ENCODE measurements around the gene CYP1A1. TPM values are rescaled to one million over a fixed set of nuclear protein-coding genes. Genes with fewer than 3 reads are reported as not detected.

Gene CYP1A1
- total RNA-seq, 1 donor from 2014 or later: 0.91 TPM

GRCh38 chr15:74752011-74752410 lies 26.7 kb upstream of the CYP1A1 start:
- Mint-ChIP-seq H3K9me3 (ENCODE audit: unreplicated experiment) (no peaks in the 10 kb centered on the region), H3K27ac (ENCODE audit: unreplicated experiment) (peak overlapping the region; percentile 1), H3K27me3 (ENCODE audit: low read depth, unreplicated experiment) (peaks cover 25% of the 10 kb centered on the region), H3K36me3 (ENCODE audit: low read depth, unreplicated experiment) (no peaks in the 10 kb centered on the region), H3K4me3 (ENCODE audit: unreplicated experiment) (no peak overlapping the region), H3K4me1 (ENCODE audit: low read depth, unreplicated experiment) (peaks cover 5% of the 10 kb centered on the region)
- no peak for FAIRE-seq
- TF ChIP-seq EZH2 (IDR thresholded peaks at IDR 0.05; ENCODE audit: insufficient read depth, low read length): no peak
- TF ChIP-seq, protein P1, sequence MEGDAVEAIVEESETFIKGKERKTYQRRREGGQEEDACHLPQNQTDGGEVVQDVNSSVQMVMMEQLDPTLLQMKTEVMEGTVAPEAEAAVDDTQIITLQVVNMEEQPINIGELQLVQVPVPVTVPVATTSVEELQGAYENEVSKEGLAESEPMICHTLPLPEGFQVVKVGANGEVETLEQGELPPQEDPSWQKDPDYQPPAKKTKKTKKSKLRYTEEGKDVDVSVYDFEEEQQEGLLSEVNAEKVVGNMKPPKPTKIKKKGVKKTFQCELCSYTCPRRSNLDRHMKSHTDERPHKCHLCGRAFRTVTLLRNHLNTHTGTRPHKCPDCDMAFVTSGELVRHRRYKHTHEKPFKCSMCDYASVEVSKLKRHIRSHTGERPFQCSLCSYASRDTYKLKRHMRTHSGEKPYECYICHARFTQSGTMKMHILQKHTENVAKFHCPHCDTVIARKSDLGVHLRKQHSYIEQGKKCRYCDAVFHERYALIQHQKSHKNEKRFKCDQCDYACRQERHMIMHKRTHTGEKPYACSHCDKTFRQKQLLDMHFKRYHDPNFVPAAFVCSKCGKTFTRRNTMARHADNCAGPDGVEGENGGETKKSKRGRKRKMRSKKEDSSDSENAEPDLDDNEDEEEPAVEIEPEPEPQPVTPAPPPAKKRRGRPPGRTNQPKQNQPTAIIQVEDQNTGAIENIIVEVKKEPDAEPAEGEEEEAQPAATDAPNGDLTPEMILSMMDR (IDR thresholded peaks at IDR 0.05; ENCODE audit: insufficient read depth, low read depth, low read length): no peak
- no peaks in the 10 kb centered on the region for H3K4me1 ChIP-seq (ENCODE audit: insufficient read depth, low read length)
- peaks cover 2% of the 10 kb centered on the region for H3K27me3 ChIP-seq (ENCODE audit: insufficient read depth, low read length)
- H3K9ac ChIP-seq (ENCODE audit: low read length): no peak overlapping the region
- H4K20me1 ChIP-seq (ENCODE audit: insufficient read depth, low read length): no peaks in the 10 kb centered on the region
- H3K27ac ChIP-seq (ENCODE audit: low read depth, low read length): no peak overlapping the region
- H3K4me3 ChIP-seq (ENCODE audit: insufficient read depth, low read depth, low read length): no peak overlapping the region
- H3K4me2 ChIP-seq (ENCODE audit: low read length): peak overlapping the region; percentile 19
- H3K9me3 ChIP-seq (ENCODE audit: insufficient read depth, low read depth, low read length): no peaks in the 10 kb centered on the region
- no peak overlapping the region for H2AFZ ChIP-seq (ENCODE audit: low read depth, low read length)
- H3K79me2 ChIP-seq (ENCODE audit: insufficient read depth, low read length): no peaks in the 10 kb centered on the region
- no peak for DNase-seq (ENCODE audit: low read depth)
- H3K36me3 ChIP-seq (ENCODE audit: insufficient read depth, low read length): no peaks in the 10 kb centered on the region

DNA sequence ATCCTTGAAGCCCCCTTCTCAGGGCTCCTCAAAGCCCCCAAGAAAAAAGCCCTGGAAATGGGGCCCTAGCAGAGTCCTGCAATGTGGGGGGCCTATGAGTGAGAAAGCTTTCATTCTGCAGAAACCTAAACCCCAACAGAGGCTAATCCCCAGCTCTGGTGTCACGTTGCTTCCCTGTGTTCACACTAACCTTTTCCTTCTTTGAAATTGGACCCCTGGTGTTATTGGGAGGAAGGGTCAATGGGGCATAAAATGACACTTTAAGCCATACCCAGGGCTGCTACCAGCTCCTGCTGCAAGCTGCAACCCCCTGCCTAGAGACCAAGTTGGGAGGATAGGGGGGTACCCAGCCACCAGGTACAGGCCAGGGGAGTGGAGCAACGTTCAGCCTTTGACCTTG lies 25.4 kb upstream of the CYP1A1 start:
- Mint-ChIP-seq H3K27ac (ENCODE audit: unreplicated experiment) (no peak overlapping the region), H3K36me3 (ENCODE audit: low read depth, unreplicated experiment) (no peaks in the 10 kb centered on the region)

GRCh38 chr15:74749832-74750231 lies 24.5 kb upstream of the CYP1A1 start:
- H3K27ac Mint-ChIP-seq (ENCODE audit: unreplicated experiment): no peak overlapping the region
- H4K20me1 ChIP-seq (ENCODE audit: insufficient read depth, low read length): no peaks in the 10 kb centered on the region

More for the DNA sequence above, 25.4 kb upstream of the CYP1A1 start:
- Histone ChIP-seq H3K79me2 (ENCODE audit: insufficient read depth, low read length) (no peaks in the 10 kb centered on the region), H3K9ac (ENCODE audit: low read length) (no peak overlapping the region), H4K20me1 (ENCODE audit: insufficient read depth, low read length) (no peaks in the 10 kb centered on the region), H3K9me3 (ENCODE audit: insufficient read depth, low read depth, low read length) (no peaks in the 10 kb centered on the region), H3K4me1 (ENCODE audit: insufficient read depth, low read length) (no peaks in the 10 kb centered on the region), H3K27ac (ENCODE audit: low read depth, low read length) (no peak overlapping the region), H3K4me3 (ENCODE audit: insufficient read depth, low read depth, low read length) (no peak overlapping the region), H3K27me3 (ENCODE audit: insufficient read depth, low read length) (peaks cover 2% of the 10 kb centered on the region), H3K4me2 (ENCODE audit: low read length) (no peak overlapping the region), H3K36me3 (ENCODE audit: insufficient read depth, low read length) (no peaks in the 10 kb centered on the region), H2AFZ (ENCODE audit: low read depth, low read length) (no peak overlapping the region)
- H3K4me1 Mint-ChIP-seq (ENCODE audit: low read depth, unreplicated experiment): peaks cover 5% of the 10 kb centered on the region
- TF ChIP-seq, protein P1 (IDR thresholded peaks at IDR 0.05; ENCODE audit: insufficient read depth, low read depth, low read length): no peak
- TF ChIP-seq EZH2 (IDR thresholded peaks at IDR 0.05; ENCODE audit: insufficient read depth, low read length): no peak
- FAIRE-seq: no peak
- H3K4me3 Mint-ChIP-seq (ENCODE audit: unreplicated experiment): no peak overlapping the region
- DNase-seq (ENCODE audit: low read depth): no peak
- peaks cover 2% of the 10 kb centered on the region for H3K9me3 Mint-ChIP-seq (ENCODE audit: unreplicated experiment)
- peaks cover 24% of the 10 kb centered on the region for H3K27me3 Mint-ChIP-seq (ENCODE audit: low read depth, unreplicated experiment)

More at GRCh38 chr15:74749832-74750231, 24.5 kb upstream of the CYP1A1 start:
- TF ChIP-seq EZH2 (IDR thresholded peaks at IDR 0.05; ENCODE audit: insufficient read depth, low read length): no peak
- TF ChIP-seq, protein P1 (IDR thresholded peaks at IDR 0.05; ENCODE audit: insufficient read depth, low read depth, low read length): no peak
- Histone ChIP-seq H3K4me1 (ENCODE audit: insufficient read depth, low read length) (no peaks in the 10 kb centered on the region), H3K4me3 (ENCODE audit: insufficient read depth, low read depth, low read length) (no peak overlapping the region), H3K9me3 (ENCODE audit: insufficient read depth, low read depth, low read length) (no peaks in the 10 kb centered on the region), H3K4me2 (ENCODE audit: low read length) (no peak overlapping the region), H3K36me3 (ENCODE audit: insufficient read depth, low read length) (no peaks in the 10 kb centered on the region), H3K9ac (ENCODE audit: low read length) (no peak overlapping the region), H3K27me3 (ENCODE audit: insufficient read depth, low read length) (peaks cover 2% of the 10 kb centered on the region), H3K27ac (ENCODE audit: low read depth, low read length) (no peak overlapping the region), H2AFZ (ENCODE audit: low read depth, low read length) (no peak overlapping the region), H3K79me2 (ENCODE audit: insufficient read depth, low read length) (no peaks in the 10 kb centered on the region)
- no peaks in the 10 kb centered on the region for H3K36me3 Mint-ChIP-seq (ENCODE audit: low read depth, unreplicated experiment)
- peaks cover 21% of the 10 kb centered on the region for H3K27me3 Mint-ChIP-seq (ENCODE audit: low read depth, unreplicated experiment)
- no peak overlapping the region for H3K4me3 Mint-ChIP-seq (ENCODE audit: unreplicated experiment)
- peaks cover 2% of the 10 kb centered on the region for H3K9me3 Mint-ChIP-seq (ENCODE audit: unreplicated experiment)
- peaks cover 5% of the 10 kb centered on the region for H3K4me1 Mint-ChIP-seq (ENCODE audit: low read depth, unreplicated experiment)
- DNase-seq (ENCODE audit: low read depth): no peak
- no peak for FAIRE-seq
